HG02642 (cell line): ENCODE measurements around the gene ZDHHC16.
A peak's percentile ranks its signal among the peaks of the same experiment; 100 is the strongest.
"Not testable (repeated sequence)": the region's sequence is repeated elsewhere in the genome, so short reads cannot be mapped to it uniquely, and the experiment has no call there.

Source experiments
- ATAC-seq: cut with Tn5 transposase; IDR thresholded peaks from one replicate; pipeline ENCODE4 v1.9.1; 2021; ENCODE audit warnings: mild to moderate bottlenecking; ENCODE audit not compliant: unreplicated experiment, poor library complexity

The ZDHHC16 gene

GRCh38 chr10:97445722-97446639 is at the start of gene ZDHHC16, which contains the start of gene EXOSC1:
TSS of gene ZDHHC16 (plus strand) at chr10:97446175. CDS start at chr10:97451676, 5,501 bp downstream.
TSS of gene EXOSC1 (minus strand) at chr10:97446006. CDS start at chr10:97445985, 21 bp downstream.
- peak; percentile 93 for ATAC-seq

GRCh38 chr10:97399843-97400545 is 46.0 kb upstream of the ZDHHC16 start:
- ATAC-seq, result no peak

GRCh38 chr10:97400665-97401454 is 45.1 kb upstream of the ZDHHC16 start, which contains the start of gene RRP12:
TSS of gene RRP12 (minus strand) at chr10:97401340. CDS start at chr10:97401231, 109 bp downstream.
- peak; percentile 98 for ATAC-seq

GRCh38 chr10:97401455-97401919 is 44.5 kb upstream of the ZDHHC16 start:
- no peak for ATAC-seq

GRCh38 chr10:97404044-97404443 is 41.9 kb upstream of the ZDHHC16 start:
- ATAC-seq, result no peak

GRCh38 chr10:97406064-97406463 is 39.9 kb upstream of the ZDHHC16 start:
- no peak for ATAC-seq

- not testable (repeated sequence) for ATAC-seq
Observed at GRCh38 chr10:97406483-97406882, 39.5 kb upstream of the ZDHHC16 start.

- peak; percentile 87 for ATAC-seq
Observed at GRCh38 chr10:97407211-97407951, 38.6 kb upstream of the ZDHHC16 start.

GRCh38 chr10:97407952-97408248 is 38.1 kb upstream of the ZDHHC16 start:
- ATAC-seq, result no peak

GRCh38 chr10:97408496-97408992 is 37.4 kb upstream of the ZDHHC16 start:
- ATAC-seq, result no peak

GRCh38 chr10:97411406-97411805 is 34.6 kb upstream of the ZDHHC16 start:
- no peak for ATAC-seq

GRCh38 chr10:97412891-97413304 is 33.1 kb upstream of the ZDHHC16 start:
- ATAC-seq, result no peak

- no peak for ATAC-seq
Observed at GRCh38 chr10:97416565-97416964, 29.4 kb upstream of the ZDHHC16 start.

GRCh38 chr10:97423757-97424098 is 22.2 kb upstream of the ZDHHC16 start:
- not testable (repeated sequence) for ATAC-seq

GRCh38 chr10:97425964-97426775 is 19.8 kb upstream of the ZDHHC16 start, which contains the start of gene PGAM1:
TSS of gene PGAM1 (plus strand) at chr10:97426191. CDS start at chr10:97426308, 117 bp downstream.
- peak; percentile 89 for ATAC-seq

- ATAC-seq, result no peak
Observed at GRCh38 chr10:97426776-97427570, 19.0 kb upstream of the ZDHHC16 start.

GRCh38 chr10:97427571-97428179 is 18.3 kb upstream of the ZDHHC16 start:
- ATAC-seq, result no peak
